ENCODE data around the gene PEPD. TPM values are rescaled to one million over a fixed set of nuclear protein-coding genes. Genes with fewer than 3 reads are reported as not detected.

PEPD gene
- total RNA-seq, 1 donor from 2014 or later: 112 TPM

GRCh38 chr19:33501693-33502356 is 19.8 kb downstream of the PEPD start:
- no peak for TF ChIP-seq CTCF (IDR thresholded peaks at IDR 0.05)

GRCh38 chr19:33500991-33501390 is 20.6 kb downstream of the PEPD start:
- H3K36me3 ChIP-seq: peaks cover 15 to 39% of the 10 kb centered on the region in 2 donors
- H3K4me1 ChIP-seq: no peaks in the 10 kb centered on the region
- H3K4me3 ChIP-seq: no peak overlapping the region
- TF ChIP-seq CTCF (IDR thresholded peaks at IDR 0.05): no peak
- H3K9me3 ChIP-seq: no peaks in the 10 kb centered on the region
- H3K27ac ChIP-seq: no peak overlapping the region
- no peak for DNase-seq (ENCODE audit: low spot score in 2 of 2)
- intact Hi-C loops (cut with DNase I): no loop called here
- no peaks in the 10 kb centered on the region for H3K27me3 ChIP-seq

More at GRCh38 chr19:33501693-33502356, 19.8 kb downstream of the PEPD start:
- intact Hi-C loops (cut with DNase I): no loop called here
- H3K27ac ChIP-seq: no peak overlapping the region
- no peaks in the 10 kb centered on the region for H3K27me3 ChIP-seq
- DNase-seq (ENCODE audit: low spot score in 2 of 2): no peak
- no peaks in the 10 kb centered on the region for H3K9me3 ChIP-seq
- H3K4me1 ChIP-seq: no peaks in the 10 kb centered on the region
- H3K4me3 ChIP-seq: no peak overlapping the region
- peaks cover 15 to 38% of the 10 kb centered on the region in 2 donors for H3K36me3 ChIP-seq

- no peak for DNase-seq (ENCODE audit: low spot score in 2 of 2)
- no peaks in the 10 kb centered on the region for H3K4me1 ChIP-seq
- intact Hi-C loops (cut with DNase I): no loop called here
- H3K4me3 ChIP-seq: no peak overlapping the region
- no peak overlapping the region for H3K27ac ChIP-seq
- H3K27me3 ChIP-seq: no peaks in the 10 kb centered on the region
- TF ChIP-seq CTCF (IDR thresholded peaks at IDR 0.05): no peak
- H3K9me3 ChIP-seq: no peaks in the 10 kb centered on the region
- peaks cover 15 to 39% of the 10 kb centered on the region in 2 donors for H3K36me3 ChIP-seq
Measured at GRCh38 chr19:33500586-33500985, 21.0 kb downstream of the PEPD start.

GRCh38 chr19:33499671-33500506 is 21.7 kb downstream of the PEPD start:
- H3K27me3 ChIP-seq: no peaks in the 10 kb centered on the region
- TF ChIP-seq CTCF (IDR thresholded peaks at IDR 0.05): no peak
- H3K4me1 ChIP-seq: no peaks in the 10 kb centered on the region
- H3K36me3 ChIP-seq: peaks cover 15 to 39% of the 10 kb centered on the region in 2 donors
- no peaks in the 10 kb centered on the region for H3K9me3 ChIP-seq
- DNase-seq (ENCODE audit: low spot score in 2 of 2): no peak
- no peak overlapping the region for H3K4me3 ChIP-seq
- intact Hi-C loops (cut with DNase I): no loop called here
- no peak overlapping the region for H3K27ac ChIP-seq

- peaks cover 15 to 39% of the 10 kb centered on the region in 2 donors for H3K36me3 ChIP-seq
- H3K27me3 ChIP-seq: no peaks in the 10 kb centered on the region
- intact Hi-C loops (cut with DNase I): no loop called here
Measured at GRCh38 chr19:33499248-33499647, 22.3 kb downstream of the PEPD start.

More at GRCh38 chr19:33499248-33499647, 22.3 kb downstream of the PEPD start:
- Histone ChIP-seq H3K4me3 (no peak overlapping the region), H3K9me3 (no peaks in the 10 kb centered on the region), H3K27ac (no peak overlapping the region), H3K4me1 (no peaks in the 10 kb centered on the region)
- no peak for DNase-seq (ENCODE audit: low spot score in 2 of 2)
- TF ChIP-seq CTCF (IDR thresholded peaks at IDR 0.05): no peak
